Pancreas (tissue), 10 donors: Measurements from ENCODE around the gene POF1B. TPM values are rescaled to one million over a fixed set of nuclear protein-coding genes. Genes with fewer than 3 reads are reported as not detected.
A peak's percentile ranks its signal among the peaks of the same experiment; 100 is the strongest.

ENCODE experiments used
- ATAC-seq, 4 donors: fragments of 200-7000 bp; cut with Tn5 transposase; one replicate each; pipeline versions ENCODE4 v1.8.0 to v1.9.1; 2020; ENCODE audit warnings: mild to moderate bottlenecking in 4 of 4, moderate library complexity in 4 of 4
- DNase-seq, 6 donors: peaks; one replicate each; pipeline ENCODE4 v3.0.0-alpha.2; 2020
- FAIRE-seq: peaks from 2 replicates; lab custom pipeline; 2012; peaks lifted over from hg19 to GRCh38; lab: Jason Lieb, UNC
- H3K27ac ChIP-seq, 4 donors: fragments of 200-600 bp; sonication (generic); 1 replicate in 3 of 4; 2 replicates in 1 of 4; pipeline versions ENCODE4 v1.5.0 to v1.8.0; 2020
- H3K27me3 ChIP-seq, 4 donors: fragments of 200-600 bp; one replicate each; pipeline ENCODE4 v1.8.0; 2021
- H3K36me3 ChIP-seq, 3 donors: fragments of 200-600 bp; sonication (generic) in 1 of 3; one replicate each; pipeline versions ENCODE4 v1.5.0 to v1.8.0; 2020 to 2021
- H3K4me1 ChIP-seq, 3 donors: fragments of 200-600 bp; one replicate each; pipeline ENCODE4 v1.8.0; 2021
- H3K4me3 ChIP-seq, 4 donors: fragments of 200-600 bp; sonication (generic) in 2 of 4; one replicate each; pipeline versions ENCODE4 v1.5.0 to v1.8.0; 2020 to 2021
- H3K9me3 ChIP-seq, 4 donors: fragments of 200-600 bp; one replicate each; pipeline ENCODE4 v1.8.0; 2021
- CTCF ChIP-seq, 4 donors: fragments of 200-600 bp; sonication (generic) in 3 of 4; IDR thresholded peaks; one replicate each; pipeline versions ENCODE4 v1.5.0 to v1.8.0; 2021; ENCODE audit warnings: antibody characterized with exemption in 4 of 4
- WGBS, 2 donors: extraction: QIAGEN DNeasy Blood & Tissue Kit; methylation state at CpG; one replicate each; pipeline ENCODE4 v1.1.7; 2013; 5-methylcytosine and 5-hydroxymethylcytosine counted together
- intact Hi-C, 3 donors: fragments of 100-400 bp; cut with DNase I; formaldehyde crosslinking; loops; one replicate each; pipeline versions ENCODE4 v1.11.1 to v1.14.2; 2022
- polyA plus RNA-seq, 2 donors: library from polyadenylated mRNA; stranded (reverse); fragments of 200-250 nt; gene quantifications; one replicate each; pipeline ENCODE4 v1.2.3, GENCODE V29; 2013
- total RNA-seq, 6 donors: library from RNA; stranded (reverse); fragmentation: NEBNext Ultra II Directional in 4 of 6; extraction: Animal tissue kit (Norgen Biotek cat#: 25700) in 4 of 6; gene quantifications; one replicate each; pipeline versions ENCODE4 v1.2.1 to v1.2.4, GENCODE V29; 2021 to 2023
- donor health status: healthy with polysubstance abuse.
- donor health status: DM: no; HTN: no; CAD: no; lungs with moderate emphysema.
- donor health status: DM: no; HTN: no; CAD: no.
- donor health status: control.
- donor health status: control.
- donor health status: Bipolar disorder and iron deficiency.
- donor health status: DM: yes; HTN: yes; CAD: no.
- donor health status: DM: no; HTN: no; CAD: no.
- donor health status: DM: no; HTN: no; CAD: no.
- donor health status: DM: yes; HTN: yes; CAD: no.

POF1B gene
- total RNA-seq (10 to 100 TPM in 2 of 6 donors, 1 to 10 TPM in 4; 5.2 to 17.9 (median 6.3) TPM), polyA plus RNA-seq (1 to 10 TPM; 2.4 to 3.5 TPM)

GRCh38 chrX:85379174-85379907, at the start of gene POF1B:
POF1B (minus strand) TSS chrX:85379665; CDS start chrX:85379454, 211 bp downstream.
- FAIRE-seq: peak; percentile 93
- Histone ChIP-seq H3K4me1 (peaks cover 0 to 3% (median 0%) of the 10 kb centered on the region in 3 donors), H3K27me3 (no peaks in the 10 kb centered on the region), H3K4me3 (peak within 1 kb of the TSS in 2 of 4 donors; percentile 25 to 29), H3K9me3 (no peaks in the 10 kb centered on the region), H3K27ac (peak within 1 kb of the TSS; percentile 15 to 70 (median 34)), H3K36me3 (no peaks in the 10 kb centered on the region)
- DNase-seq: peak in 5 of 6 donors; percentile 41 to 54 (median 51)
- ATAC-seq: peak; percentile 81 to 92 (median 90)
- no peak for TF ChIP-seq CTCF (IDR thresholded peaks at IDR 0.05)
- WGBS, 2 donors: 15 to 18% methylated on average over 12 of the region's 12 CpGs
- intact Hi-C loops: no loop called here

GRCh38 chrX:85429066-85429465, 49.6 kb upstream of the POF1B start:
- ATAC-seq: no peak
- 58 to 59% methylated on average over 1 of the region's 1 CpG for WGBS, 2 donors
- H3K9me3 ChIP-seq: no peaks in the 10 kb centered on the region
- H3K27me3 ChIP-seq: peaks cover 0 to 6% (median 0%) of the 10 kb centered on the region in 4 donors
- no peak overlapping the region for H3K4me3 ChIP-seq
- no peak for FAIRE-seq
- H3K36me3 ChIP-seq: no peaks in the 10 kb centered on the region
- no peak for DNase-seq
- no peak overlapping the region for H3K27ac ChIP-seq
- H3K4me1 ChIP-seq: no peaks in the 10 kb centered on the region
- no peak for TF ChIP-seq CTCF (IDR thresholded peaks at IDR 0.05)
- intact Hi-C loops: no loop called here

- intact Hi-C loops: no loop called here
- Histone ChIP-seq H3K4me3 (no peak overlapping the region), H3K4me1 (no peaks in the 10 kb centered on the region), H3K36me3 (no peaks in the 10 kb centered on the region), H3K27ac (no peak overlapping the region), H3K9me3 (no peaks in the 10 kb centered on the region), H3K27me3 (no peaks in the 10 kb centered on the region)
- DNase-seq (no peak), ATAC-seq (no peak), FAIRE-seq (no peak)
- TF ChIP-seq CTCF (IDR thresholded peaks at IDR 0.05): no peak
Measured at GRCh38 chrX:85419293-85419692, 39.8 kb upstream of the POF1B start.

- Histone ChIP-seq H3K9me3 (no peaks in the 10 kb centered on the region), H3K27ac (no peak overlapping the region), H3K4me3 (no peak overlapping the region), H3K27me3 (no peaks in the 10 kb centered on the region), H3K4me1 (no peaks in the 10 kb centered on the region), H3K36me3 (no peaks in the 10 kb centered on the region)
- WGBS, 2 donors: 81 to 88% methylated on average over 2 of the region's 2 CpGs
- intact Hi-C loops: no loop called here
- DNase-seq (no peak), FAIRE-seq (peak; percentile 68), ATAC-seq (no peak)
- no peak for TF ChIP-seq CTCF (IDR thresholded peaks at IDR 0.05)
Measured at GRCh38 chrX:85391878-85392238, 12.4 kb upstream of the POF1B start.
